Measurements from ENCODE around the gene FRMD4A. TPM values are rescaled to one million over a fixed set of nuclear protein-coding genes. Genes with fewer than 3 reads are reported as not detected.
A peak's percentile ranks its signal among the peaks of the same experiment; 100 is the strongest.

FRMD4A gene
- total and polyA plus RNA-seq, 10 of the 15 experiments (the other 5 are each of a cell fraction or from before 2014, with no cell fraction given) = 17.8 to 75.2 (median 39.1) TPM

GRCh38 chr10:14016011-14016536 lies 314.6 kb downstream of the FRMD4A start (continued):
- TF ChIP-seq ELK1 (IDR thresholded peaks at IDR 0.05; ENCODE audit: low read depth, low read length) = no peak
- peak; percentile 60; the same call in 1 of the 2 replicates for TF ChIP-seq POLR2AphosphoS5 (IDR thresholded peaks at IDR 0.05; ENCODE audit: low read length)
- no peak for TF ChIP-seq CTCF (IDR thresholded peaks at IDR 0.05 in 2 of 3, conservative IDR thresholded peaks at IDR 0.05 in 1 of 3; ENCODE audit: control insufficient read depth in 2 of 3, extremely low read depth in 1 of 3, insufficient read depth in 1 of 3, low read depth in 3 of 3, low read length in 3 of 3)
- peak; percentile 46; the same call in 1 of the 2 replicates for TF ChIP-seq ATF7 (IDR thresholded peaks at IDR 0.05; ENCODE audit: low read depth)
- no peak for TF ChIP-seq REST (IDR thresholded peaks at IDR 0.05; ENCODE audit: low read depth, low read length)
- TF ChIP-seq RAD51 (IDR thresholded peaks at IDR 0.05) = no peak; the same call in 1 of the 2 replicates
- no peak for TF ChIP-seq ZZZ3 (IDR thresholded peaks at IDR 0.05; ENCODE audit: control insufficient read depth, insufficient read length, low read depth)
- TF ChIP-seq SUPT20H (IDR thresholded peaks at IDR 0.05; ENCODE audit: borderline replicate concordance, control insufficient read depth, low read depth, low read length) = no peak
- TF ChIP-seq CREM (IDR thresholded peaks at IDR 0.05; ENCODE audit: low read depth) = no peak
- TF ChIP-seq ATF2 (IDR thresholded peaks at IDR 0.05; ENCODE audit: low read length) = no peak
- TF ChIP-seq BACH1 (IDR thresholded peaks at IDR 0.05; ENCODE audit: borderline replicate concordance) = no peak
- TF ChIP-seq MLLT1 (IDR thresholded peaks at IDR 0.05) = no peak; the same call in 1 of the 2 replicates
- TF ChIP-seq PAX5 (IDR thresholded peaks at IDR 0.05; ENCODE audit: borderline replicate concordance, low read depth, low read length) = peak; percentile 53; the same call in 1 of the 2 replicates
- peak; percentile 75 to 77 for TF ChIP-seq IKZF2 (IDR thresholded peaks at IDR 0.05)
- no peak for TF ChIP-seq WRNIP1 (IDR thresholded peaks at IDR 0.05; ENCODE audit: borderline replicate concordance, low read depth, low read length)
- TF ChIP-seq POLR2A (IDR thresholded peaks at IDR 0.05; ENCODE audit: low read depth, low read length) = no peak
- TF ChIP-seq CBX5 (IDR thresholded peaks at IDR 0.05; ENCODE audit: low read depth) = no peak
- no peak for TF ChIP-seq ETV6 (conservative IDR thresholded peaks at IDR 0.05 in 1 of 2, IDR thresholded peaks at IDR 0.05 in 1 of 2; ENCODE audit: borderline replicate concordance in 1 of 2, low read depth in 1 of 2)
- TF ChIP-seq BRCA1 (IDR thresholded peaks at IDR 0.05; ENCODE audit: low read depth, low read length) = no peak
- no peak for TF ChIP-seq EZH2 (IDR thresholded peaks at IDR 0.05; ENCODE audit: borderline replicate concordance, control insufficient read depth, low read depth, low read length)

All from GM12878 (cell line).